Fibroblast of skin of abdomen (primary cell): ENCODE results near the gene MFNG. TPM values are rescaled to one million over a fixed set of nuclear protein-coding genes. Genes with fewer than 3 reads are reported as not detected.
A peak's percentile ranks its signal among the peaks of the same experiment; 100 is the strongest.
"Not testable (repeated sequence)": the region's sequence is repeated elsewhere in the genome, so short reads cannot be mapped to it uniquely, and the experiment has no call there.

ENCODE experiments used
- DNase-seq: peaks from one replicate; pipeline ENCODE4 v3.0.0-alpha.2; 2013
- polyA plus RNA-seq, 2 experiments: library from polyadenylated mRNA; unstranded; fragments of 120-200 nt; gene quantifications; one replicate each; pipeline ENCODE4 v1.2.1, GENCODE V29; 2013; ENCODE audit not compliant: insufficient read length in 2 of 2

MFNG gene, protein sequence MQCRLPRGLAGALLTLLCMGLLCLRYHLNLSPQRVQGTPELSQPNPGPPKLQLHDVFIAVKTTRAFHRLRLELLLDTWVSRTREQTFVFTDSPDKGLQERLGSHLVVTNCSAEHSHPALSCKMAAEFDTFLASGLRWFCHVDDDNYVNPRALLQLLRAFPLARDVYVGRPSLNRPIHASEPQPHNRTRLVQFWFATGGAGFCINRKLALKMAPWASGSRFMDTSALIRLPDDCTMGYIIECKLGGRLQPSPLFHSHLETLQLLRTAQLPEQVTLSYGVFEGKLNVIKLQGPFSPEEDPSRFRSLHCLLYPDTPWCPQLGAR
- not detected for polyA plus RNA-seq (2013, experiment 1 of 2; ENCODE audit: insufficient read length)
- not detected for polyA plus RNA-seq (2013, experiment 2 of 2; ENCODE audit: insufficient read length)

DNA sequence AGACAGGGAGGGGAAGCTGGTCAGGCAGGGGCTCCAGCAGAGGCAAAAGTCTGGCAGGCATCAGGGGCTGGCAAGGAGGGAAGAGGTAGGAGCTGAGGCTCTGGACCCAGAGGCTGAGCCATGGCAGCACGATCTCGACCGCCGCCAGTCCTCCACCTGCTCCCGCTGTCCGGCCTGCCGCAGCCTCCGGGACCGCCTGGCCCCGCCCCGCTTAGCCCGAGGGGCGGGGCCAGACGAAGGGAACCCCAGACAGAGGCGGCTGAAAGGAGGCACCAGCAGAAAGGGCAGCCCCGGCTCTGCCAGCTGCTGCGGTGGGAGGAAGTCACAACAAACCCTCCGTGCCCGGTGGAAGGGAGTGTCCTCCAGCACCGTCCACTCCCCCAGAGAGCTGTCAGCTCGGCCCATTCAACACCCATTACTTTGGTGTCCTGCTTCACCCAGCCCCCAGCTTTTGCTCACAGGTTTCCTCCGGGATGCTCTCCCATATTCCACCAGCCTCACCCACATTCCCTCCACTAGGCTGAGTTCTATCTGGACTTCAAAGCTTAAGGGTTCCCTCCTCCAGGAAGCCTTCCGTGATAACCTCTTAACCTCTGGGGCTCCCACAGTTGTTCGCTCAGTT, at the start of gene MFNG:
TSS of gene MFNG (minus strand) at position 161 of the 622 bp plus-strand sequence. CDS start 207 bp downstream, outside the sequence.
- DNase-seq = no peak

DNA sequence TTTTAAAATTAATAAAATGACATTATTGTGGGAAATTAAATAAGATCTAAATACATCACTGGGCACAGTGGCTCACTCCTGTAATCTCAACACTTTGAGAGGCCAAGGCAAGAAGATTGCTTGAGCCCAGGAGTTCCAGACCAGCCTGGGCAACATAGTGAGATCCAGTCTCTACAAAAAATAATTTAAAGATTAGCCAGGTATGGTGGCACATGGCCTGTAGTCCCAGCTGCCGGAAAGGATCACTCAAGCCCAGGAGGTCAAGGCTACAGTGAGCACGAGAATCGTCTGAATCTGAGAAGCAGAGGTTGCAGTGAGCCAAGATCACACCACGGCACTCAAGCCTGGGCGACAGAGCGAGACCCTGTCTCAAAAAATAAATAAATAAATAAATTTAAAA, 49.0 kb upstream of the MFNG start:
- no peak for DNase-seq

DNA sequence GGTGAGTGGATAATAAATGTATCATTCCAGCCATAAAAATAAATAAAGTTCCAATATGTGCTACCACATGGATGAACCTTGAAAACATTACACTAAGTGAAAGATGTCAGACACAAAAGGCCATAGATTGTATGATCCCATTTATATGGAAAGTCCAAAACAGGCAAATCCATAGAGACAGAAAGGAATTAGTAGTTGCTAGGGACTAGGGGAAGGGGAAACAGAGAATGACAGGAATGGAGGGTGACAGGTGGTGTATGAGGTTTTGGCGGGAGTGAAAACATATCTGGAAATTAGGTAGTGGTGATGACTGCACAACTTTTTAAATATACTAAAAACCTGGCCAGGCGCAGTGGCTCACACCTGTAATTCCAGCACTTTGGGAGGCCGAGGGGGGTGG, 48.3 kb upstream of the MFNG start:
- DNase-seq = no peak

DNA sequence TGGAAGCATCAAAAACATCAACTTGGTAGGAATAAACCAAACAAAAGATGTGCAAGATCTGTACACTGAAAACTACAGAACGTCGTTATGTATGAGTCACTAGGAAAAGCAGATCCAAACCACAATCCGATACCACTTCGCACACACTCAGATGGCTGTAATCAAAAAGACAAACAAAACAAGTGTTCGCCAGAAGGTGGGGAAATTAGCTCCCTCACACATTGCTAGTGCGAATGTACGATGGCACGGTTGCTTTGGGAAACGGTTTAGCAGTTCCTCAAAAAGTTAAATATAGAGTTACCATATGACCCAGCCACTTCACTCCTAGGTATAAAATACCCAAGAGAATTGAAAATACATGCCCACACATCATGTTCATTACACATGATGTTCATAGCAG, 47.8 kb upstream of the MFNG start:
- DNase-seq = peak; percentile 67

DNA sequence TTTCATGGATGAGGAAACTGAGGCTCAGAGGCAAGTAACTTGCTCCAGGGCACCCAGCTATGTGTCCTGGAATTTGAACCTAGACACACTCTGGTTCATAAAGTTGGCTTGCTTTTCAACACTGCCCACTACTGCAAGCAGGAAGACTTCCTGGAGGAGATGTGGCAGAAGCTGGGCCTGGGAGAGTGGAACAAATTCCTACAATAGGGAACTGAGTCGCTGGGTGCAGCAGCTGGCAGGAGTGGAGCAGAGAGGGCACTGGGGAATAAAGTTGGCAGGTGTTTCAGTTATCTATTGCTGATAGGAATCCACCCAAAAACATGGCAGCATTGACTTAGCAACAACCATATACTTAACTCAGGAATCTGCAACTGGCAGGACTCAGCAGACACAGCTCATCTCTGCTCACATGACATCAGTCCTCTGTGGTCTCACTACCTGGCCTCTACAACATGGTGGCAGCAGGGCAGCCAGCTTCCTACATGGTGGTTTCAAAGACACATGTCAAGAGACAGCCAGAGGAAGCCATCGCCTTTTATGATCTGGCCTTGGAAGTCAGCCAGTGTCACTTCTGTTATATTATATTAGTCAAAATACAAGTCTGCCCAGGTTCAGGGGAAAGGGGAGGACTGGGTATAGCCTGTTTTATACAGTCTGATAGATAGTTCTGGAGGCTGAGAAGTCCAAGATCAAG, 43.6 kb upstream of the MFNG start:
- DNase-seq = no peak

DNA sequence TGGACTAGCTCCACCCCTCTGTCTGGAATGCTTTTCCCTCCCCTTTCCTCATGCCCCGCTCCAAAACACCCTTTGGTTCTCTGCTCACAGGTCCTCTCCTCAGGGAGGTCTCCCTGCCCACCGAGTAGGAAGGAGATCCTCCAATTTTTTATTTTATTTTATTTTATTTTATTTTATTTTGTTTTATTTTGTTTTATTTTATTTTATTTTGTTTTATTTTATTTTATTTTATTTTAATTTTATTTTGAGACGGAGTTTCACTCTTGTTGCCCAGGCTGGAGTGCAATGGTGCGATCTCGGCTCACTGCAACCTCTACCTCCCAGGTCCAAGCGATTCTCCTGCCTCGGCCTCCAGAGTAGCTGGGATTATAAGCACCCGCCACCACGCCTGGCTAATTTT, 41.8 kb upstream of the MFNG start:
- not testable (repeated sequence) for DNase-seq

DNA sequence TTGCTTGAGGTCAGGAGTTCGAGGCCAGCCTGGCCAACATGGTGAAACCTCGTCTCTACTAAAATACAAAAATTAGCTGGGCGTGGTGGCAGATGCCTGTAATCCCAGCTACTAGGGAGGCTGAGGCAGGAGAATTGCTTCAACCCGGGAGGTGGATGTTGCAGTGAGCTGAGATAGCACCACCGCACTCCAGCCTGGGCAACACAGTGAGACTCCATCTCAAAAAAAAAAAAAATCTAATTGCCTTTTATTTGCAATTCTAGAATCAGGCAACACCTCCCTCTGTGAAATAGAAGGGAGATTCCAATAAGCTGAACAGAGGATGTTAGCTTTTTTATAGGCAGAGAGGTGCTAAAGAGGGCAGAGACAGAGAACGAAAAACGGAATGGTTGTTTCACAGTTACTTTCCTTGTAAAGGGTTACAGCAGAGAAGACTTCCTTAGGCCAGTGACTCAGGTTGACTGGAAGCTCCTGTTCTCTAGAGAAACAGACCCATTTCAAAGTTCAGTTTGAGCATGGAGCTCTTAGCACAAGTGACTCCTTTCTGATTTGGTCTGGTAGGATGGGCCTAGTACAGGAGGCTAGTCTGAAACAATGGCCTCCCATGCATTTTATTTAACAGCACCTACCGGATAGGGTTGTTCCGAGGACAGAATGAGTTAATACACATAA, 41.0 kb upstream of the MFNG start:
- DNase-seq = not testable (repeated sequence)

DNA sequence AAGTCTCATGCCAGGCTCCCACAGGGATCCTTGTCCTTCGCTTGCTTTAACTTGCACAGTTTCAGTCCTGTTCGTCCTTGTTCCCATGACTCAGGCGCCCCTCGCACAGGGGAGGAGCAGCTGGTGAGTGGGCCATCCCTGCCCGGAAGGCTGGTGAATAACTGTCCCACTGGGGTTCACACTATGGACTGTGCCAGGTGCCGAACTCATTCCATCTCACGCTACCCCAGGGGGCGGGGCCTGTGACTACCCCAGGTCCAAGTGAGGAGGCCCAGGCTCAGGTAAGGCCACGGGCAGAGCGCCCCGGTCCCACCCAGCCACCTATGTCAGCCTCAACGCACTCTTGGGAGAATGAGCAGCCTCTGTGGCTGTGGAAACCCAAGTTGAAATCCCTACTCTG, 40.2 kb upstream of the MFNG start:
- peak; percentile 46 for DNase-seq

DNA sequence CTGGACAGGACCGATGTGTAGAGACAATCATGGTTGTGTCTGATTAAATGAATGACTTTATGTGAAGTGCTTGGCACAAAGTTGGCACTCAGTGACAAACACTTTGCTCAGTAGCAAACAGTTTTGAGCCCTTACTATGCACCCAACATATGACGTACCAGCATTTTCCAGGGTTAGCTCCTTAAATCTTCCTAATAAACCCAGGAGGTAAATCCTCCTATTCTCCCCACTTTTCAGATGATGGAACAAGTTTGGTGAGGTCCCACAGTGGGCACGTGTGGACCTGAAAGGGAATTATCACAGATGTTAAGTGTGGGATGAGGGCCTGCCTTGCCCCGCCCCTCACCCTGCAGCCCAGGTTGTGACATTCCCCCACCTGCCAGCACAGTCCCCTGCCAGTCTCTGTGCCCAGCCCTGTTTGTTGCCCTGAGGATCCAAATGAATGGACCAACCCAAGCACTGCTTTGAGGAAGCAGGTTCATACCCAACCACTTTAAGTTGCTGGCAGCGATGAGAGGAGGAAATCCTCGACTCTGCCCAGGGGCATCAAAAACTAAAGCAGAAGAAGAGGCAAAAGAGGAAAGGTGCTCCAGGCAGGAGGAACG, 39.7 kb upstream of the MFNG start:
- no peak for DNase-seq

DNA sequence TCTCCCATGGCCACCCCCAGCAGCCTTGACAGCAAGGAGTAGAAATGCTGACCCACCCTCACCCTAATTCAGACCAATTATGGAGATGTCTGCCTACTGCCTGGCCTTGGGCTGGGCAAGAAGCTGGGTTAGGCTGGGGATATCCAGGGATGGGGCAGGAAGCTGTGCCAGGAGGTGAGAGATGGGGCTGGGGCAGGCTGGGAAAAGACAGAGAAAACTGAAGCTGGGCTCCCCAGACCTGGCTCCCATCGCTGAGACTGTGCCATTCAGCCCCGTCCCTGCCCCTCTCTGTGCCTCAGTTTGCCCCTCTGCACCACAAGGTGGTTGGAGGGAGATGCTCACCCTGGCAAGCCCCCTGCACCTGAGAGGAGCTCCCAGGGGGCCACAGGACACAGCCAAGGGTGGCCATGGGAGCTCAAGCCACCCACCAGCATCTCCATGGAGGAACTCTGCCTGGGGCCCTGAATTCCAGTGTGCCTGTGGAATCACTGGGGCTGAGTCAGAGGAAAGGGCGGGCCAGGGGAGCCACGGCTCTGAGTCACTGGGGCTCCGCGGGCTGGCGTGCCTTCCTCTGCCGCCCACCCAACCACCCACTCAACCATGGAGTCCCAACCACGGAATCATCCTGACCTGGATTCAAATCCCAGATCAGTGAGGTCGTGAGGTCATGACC, 39.0 kb upstream of the MFNG start:
- peak; percentile 85 for DNase-seq

DNA sequence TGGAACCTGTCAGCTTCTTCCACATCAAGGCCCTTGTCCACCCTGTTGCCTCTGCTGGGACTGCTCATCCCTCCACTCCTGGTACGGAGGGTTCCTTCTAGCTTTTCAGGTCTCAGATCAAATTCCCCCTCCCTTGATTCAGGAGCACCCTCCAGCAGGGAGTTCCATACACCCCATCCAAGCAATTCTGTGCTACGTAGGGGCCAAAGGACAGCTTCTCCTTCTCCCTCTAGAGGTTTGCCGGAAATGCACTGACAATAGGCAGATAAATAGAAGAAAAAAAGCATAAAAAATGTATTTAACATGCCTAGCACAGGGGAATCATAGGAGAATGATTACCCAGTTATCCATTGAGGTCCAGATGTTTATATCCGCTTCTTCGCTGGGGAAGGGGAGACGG, 36.3 kb upstream of the MFNG start:
- DNase-seq = no peak

DNA sequence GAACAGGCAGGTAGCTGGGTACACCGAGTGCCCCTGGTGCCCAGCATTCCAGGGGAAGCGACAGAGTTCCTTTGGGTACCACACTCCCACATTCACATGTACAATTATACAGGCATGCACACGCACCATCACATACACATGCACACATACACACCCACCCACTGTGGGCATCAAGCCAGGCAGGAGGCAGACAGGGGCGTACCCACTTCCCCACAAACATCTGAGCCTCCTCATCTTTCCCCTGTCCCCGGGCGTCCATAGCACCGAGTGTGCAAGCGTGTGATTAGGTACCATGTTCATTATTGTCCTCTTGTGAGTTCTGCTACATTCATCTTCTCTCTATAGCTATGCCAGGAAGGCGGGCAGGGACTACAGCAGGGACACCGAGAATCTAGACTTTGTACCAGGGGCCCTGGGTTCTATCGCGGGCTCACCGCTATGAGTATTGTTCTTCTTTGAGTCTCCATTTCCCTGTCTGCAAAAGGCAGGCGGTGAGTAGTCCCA, 35.1 kb upstream of the MFNG start:
- DNase-seq = no peak

DNA sequence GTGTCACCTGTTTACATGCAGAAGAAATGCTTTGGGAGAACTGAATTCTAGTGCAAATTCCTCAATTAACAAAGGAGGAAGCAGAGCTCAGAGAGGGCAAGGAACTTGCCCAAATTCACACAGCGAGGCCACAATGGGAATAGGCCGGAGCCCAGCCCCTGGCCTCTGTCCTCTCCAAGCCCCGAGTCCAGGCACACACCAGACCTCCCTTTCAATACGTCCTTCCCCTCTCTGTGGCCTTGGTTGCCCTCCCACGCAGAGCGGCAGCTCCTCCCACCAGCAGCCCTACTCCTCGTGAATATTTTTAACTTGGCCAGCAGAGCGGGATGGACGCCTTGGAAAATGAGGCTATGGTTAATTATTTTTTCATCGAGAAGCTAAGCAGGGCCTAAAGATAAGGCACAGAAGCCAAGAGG, 34.6 kb upstream of the MFNG start:
- DNase-seq = no peak

DNA sequence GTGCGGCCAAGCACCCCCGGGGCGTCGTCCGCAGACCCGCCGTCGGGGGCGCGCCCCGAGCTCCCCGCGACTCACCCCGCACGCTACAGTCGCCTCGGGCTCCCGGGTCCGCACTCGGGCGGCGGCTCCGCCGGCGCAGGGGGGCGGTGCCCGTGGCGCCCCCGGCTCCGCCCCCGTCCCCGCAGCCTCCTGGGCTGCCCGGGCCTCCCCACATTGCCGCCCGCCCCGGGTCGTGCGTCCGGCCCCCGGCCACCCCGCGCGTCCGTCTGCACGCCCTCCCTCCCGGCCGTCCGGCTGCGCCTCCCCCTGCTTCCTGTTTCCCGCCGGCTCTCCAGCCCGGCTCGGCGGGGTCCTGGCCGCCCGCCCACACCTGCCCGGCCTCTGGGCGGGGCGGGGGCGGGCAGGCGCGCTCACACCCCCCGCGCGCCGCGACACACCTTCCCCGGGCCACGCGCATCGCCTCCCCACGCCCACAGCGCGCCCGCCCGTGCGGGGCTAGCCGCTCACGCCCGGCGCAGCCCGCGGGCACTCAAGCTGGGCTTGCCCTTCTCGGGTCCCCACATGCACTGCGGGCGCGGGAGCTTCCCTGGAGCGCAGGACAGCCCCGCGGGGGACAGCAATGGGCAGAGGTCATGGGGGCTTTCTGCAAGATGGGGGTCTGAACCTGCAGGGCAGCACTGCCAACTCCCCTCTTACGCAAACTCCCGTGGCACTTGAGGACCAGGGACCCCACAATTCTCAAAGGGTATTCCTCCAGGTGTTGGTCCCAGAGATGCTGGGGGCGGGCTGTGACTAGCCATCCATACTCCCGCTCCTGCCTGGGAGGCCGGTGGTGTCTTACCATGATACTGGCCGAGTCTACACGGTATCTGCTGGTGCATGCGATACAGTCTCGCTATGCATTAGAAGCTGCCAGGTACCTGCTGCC, 33.3 kb upstream of the MFNG start, which contains the start of gene CARD10:
TSS of gene CARD10 (minus strand) at position 148 of the 928 bp plus-strand sequence. CDS start 215 bp downstream, outside the sequence.
- no peak for DNase-seq

DNA sequence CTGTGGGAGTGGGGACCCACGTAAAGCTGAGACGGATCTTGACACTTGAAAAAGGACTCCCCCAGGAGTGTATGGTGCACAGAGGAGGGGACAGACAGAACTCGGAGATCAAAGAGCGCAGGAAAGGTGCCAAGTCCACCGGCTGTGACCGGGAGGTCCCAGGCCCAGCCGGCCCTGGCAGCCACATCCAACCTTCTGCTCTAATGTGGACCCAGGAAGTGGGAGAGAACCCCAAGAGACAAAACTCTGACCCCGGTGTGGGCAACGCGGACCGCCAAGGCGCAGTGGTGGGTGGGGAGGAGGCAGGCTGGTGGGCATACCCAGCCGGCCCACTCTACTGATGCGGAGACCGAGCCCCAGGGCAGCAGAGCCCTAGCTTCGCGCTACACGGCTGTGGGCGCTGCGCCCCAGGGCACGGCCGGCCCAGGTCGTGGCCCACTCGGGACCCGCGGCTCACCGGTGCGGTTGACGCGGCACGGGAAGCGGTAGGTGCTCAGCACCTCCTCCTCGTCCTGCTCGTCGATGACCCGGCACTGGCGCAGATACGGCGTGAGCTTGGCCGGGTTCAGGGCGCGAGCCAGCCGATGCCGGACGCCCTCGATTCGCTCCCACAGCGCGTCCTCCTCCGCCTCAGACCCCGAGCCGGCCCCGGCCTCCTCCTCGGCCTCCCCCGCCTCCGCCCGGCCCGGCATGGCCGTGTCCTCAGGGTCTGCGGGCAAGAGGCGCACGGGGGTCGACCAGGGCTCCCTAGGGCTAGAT, 32.5 kb upstream of the MFNG start:
- no peak for DNase-seq

DNA sequence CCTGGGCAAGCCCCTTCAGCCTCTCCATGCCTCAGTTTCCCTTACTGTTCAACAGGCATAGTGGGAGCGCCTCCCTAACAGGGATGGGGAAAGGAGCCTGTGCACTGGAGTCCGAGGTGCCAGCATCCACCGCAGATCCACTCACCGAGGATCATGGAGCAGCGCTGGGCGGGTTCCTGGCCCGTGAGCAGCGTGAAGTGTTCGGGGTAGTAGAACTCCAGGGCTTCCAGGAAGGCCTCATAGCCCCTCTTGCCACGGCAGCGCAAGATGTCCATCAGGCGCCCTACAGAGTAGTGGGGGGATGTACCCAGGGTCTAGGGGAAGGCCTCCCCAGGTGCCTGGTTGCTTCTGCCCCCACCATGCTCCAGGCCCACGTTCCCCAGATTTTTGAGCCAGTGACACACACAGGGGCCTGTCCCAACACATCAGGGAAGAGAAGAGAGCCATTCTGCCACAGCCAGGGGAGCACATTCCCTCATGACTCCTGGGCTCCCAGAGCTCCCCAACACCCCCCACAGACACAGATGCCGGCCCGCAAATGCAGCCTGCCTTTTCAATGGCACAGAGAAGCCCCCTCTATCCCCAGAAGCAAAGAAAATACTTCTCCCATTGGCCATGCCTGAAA, 31.8 kb upstream of the MFNG start:
- DNase-seq = no peak

DNA sequence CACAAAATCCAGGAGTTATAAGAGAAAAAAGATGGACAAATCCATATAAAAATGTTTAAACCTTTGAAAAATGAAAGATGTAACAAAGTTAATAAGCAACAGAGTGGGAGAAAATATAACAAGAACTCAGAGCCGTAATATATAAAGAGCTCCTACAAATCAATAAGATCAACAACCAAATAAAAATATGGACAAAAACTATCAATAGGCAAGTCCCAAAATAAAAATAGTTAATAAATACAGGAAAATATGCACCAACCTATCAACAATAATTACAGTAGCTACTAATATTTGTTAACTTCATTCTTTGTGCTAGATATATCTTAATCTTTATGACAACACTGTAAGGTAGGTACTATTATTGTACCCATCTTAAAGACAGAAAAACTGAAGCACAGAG, 30.3 kb upstream of the MFNG start:
- no peak for DNase-seq

DNA sequence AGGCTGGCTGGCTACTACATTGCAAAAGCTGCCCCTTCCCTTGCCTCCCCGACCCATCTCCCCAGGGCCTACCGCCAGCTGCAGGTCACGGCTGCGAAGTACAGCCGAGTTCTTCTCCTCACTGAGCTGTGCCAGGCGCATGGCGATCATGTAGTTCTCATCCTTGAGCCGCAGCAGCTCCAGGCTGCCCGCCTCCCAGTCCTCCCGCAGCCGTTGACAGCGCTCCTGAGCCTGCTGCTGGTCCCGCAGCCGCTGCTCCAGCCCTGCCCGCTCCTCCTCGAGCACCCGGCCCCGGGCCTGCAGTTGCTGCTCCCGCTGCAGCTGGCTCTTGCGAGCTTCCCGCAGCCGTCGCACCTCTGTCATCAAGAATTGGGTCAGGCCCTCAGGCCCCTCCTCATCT, 29.7 kb upstream of the MFNG start:
- no peak for DNase-seq

DNA sequence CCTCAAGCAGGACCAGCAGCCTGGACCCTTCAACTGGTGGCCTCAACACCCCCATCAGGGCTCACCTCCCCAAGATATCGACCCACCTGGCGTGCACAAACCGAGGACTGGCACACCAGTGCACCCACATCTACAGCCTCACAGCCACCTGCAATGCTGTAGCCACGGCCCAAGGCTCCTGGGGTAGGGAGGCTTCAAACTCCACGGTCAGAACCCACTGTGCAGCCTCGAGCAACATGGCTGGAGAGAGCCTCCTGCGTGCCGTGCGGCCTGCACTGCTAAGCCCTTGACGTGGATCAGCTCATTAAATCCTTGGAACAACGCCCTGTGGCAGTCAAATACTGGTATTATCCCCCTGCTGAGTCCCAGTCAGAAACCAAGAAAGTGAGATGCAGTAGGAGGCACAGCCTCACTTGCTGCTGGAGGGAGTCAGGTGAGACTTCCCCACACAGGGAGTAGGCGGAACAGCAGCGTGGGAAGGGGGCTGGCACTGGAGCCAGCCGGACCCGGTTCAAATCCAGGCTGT, 28.4 kb upstream of the MFNG start:
- DNase-seq = no peak
